DMS53 treated with DMSO at 0.1 percent for 48 hours (cell line): Measurements from ENCODE around the gene PDE6H.
A peak's percentile ranks its signal among the peaks of the same experiment; 100 is the strongest.

Experiments
- DNase-seq: peaks from one replicate; lab custom pipeline; 2025; ENCODE audit not compliant: unreplicated experiment; lab: John Stamatoyannopoulos, UW

Gene PDE6H

GRCh38 chr12:14972816-14973215, at the start of gene PDE6H:
PDE6H (plus strand) TSS chr12:14973042; CDS start chr12:14978013, 4,971 bp downstream.
- DNase-seq, result no peak

GRCh38 chr12:14923944-14924343, 48.9 kb upstream of the PDE6H start:
- no peak for DNase-seq

GRCh38 chr12:14924541-14924940, 48.3 kb upstream of the PDE6H start:
- no peak for DNase-seq

- no peak for DNase-seq
These were observed 45.6 kb upstream of the PDE6H start for GRCh38 chr12:14927267-14927666.

GRCh38 chr12:14928931-14929330, 43.9 kb upstream of the PDE6H start:
- peak; percentile 91 for DNase-seq

GRCh38 chr12:14930299-14930698, 42.5 kb upstream of the PDE6H start:
- DNase-seq, result no peak

- DNase-seq, result no peak
These were observed 41.5 kb upstream of the PDE6H start for GRCh38 chr12:14931359-14931758.

GRCh38 chr12:14931791-14932560, 40.9 kb upstream of the PDE6H start:
- no peak for DNase-seq

- peak; percentile 35 for DNase-seq
These were observed 38.3 kb upstream of the PDE6H start for GRCh38 chr12:14934511-14934910.

- peak; percentile 79 for DNase-seq
These were observed 37.8 kb upstream of the PDE6H start for GRCh38 chr12:14935031-14935430.

- DNase-seq, result peak; percentile 17
These were observed 36.5 kb upstream of the PDE6H start for GRCh38 chr12:14936224-14936861.

- DNase-seq, result no peak
These were observed 35.8 kb upstream of the PDE6H start for GRCh38 chr12:14937014-14937413.

GRCh38 chr12:14937689-14938088, 35.2 kb upstream of the PDE6H start:
- no peak for DNase-seq

GRCh38 chr12:14938301-14938700, 34.5 kb upstream of the PDE6H start, which contains the start of gene ERP27:
ERP27 (minus strand) TSS chr12:14938537; CDS start chr12:14938508, 29 bp downstream.
- DNase-seq, result no peak

GRCh38 chr12:14941369-14941768, 31.5 kb upstream of the PDE6H start:
- DNase-seq, result no peak

GRCh38 chr12:14942196-14942931, 30.5 kb upstream of the PDE6H start:
- no peak for DNase-seq

- no peak for DNase-seq
These were observed 26.7 kb upstream of the PDE6H start for GRCh38 chr12:14946162-14946561.

GRCh38 chr12:14946861-14947260, 26.0 kb upstream of the PDE6H start:
- peak; percentile 97 for DNase-seq

GRCh38 chr12:14948672-14949071, 24.2 kb upstream of the PDE6H start:
- DNase-seq, result peak; percentile 98

- no peak for DNase-seq
These were observed 23.2 kb upstream of the PDE6H start for GRCh38 chr12:14949631-14950030.

GRCh38 chr12:14950421-14950820, 22.4 kb upstream of the PDE6H start:
- no peak for DNase-seq
